K562 (cell line): ENCODE measurements around the gene GPNMB.
A peak's percentile ranks its signal among the peaks of the same experiment; 100 is the strongest.

Source experiments
- FOXM1 ChIP-seq, 2 experiments: fragments of 450-650 bp in 1 of 2; sonication (generic) in 1 of 2; formaldehyde crosslinking in 1 of 2; IDR thresholded peaks; 2 replicates each; pipeline versions ENCODE4 v1.6.1 to v1.9.0; 2017 to 2022; ENCODE audit warnings: low read depth in 2 of 2, mild to moderate bottlenecking in 2 of 2, missing genetic modification reagents in 1 of 2, moderate library complexity in 1 of 2
- GTF2B ChIP-seq: IDR thresholded peaks from 2 replicates; pipeline ENCODE4 v1.6.1; 2011; ENCODE audit not compliant: insufficient read length; ENCODE audit errors: extremely low read depth
- MYC ChIP-seq, 2 experiments: fragments of 250-450 bp in 1 of 2; sonication (Bioruptor Pico) in 1 of 2; IDR thresholded peaks; 2 replicates each; pipeline versions ENCODE4 v1.5.1 to v1.6.1; 2012 to 2021; ENCODE audit warnings: low read depth in 2 of 2, borderline replicate concordance in 1 of 2, improper control_type of control experiment in 1 of 2, low read length in 1 of 2, mild to moderate bottlenecking in 1 of 2, moderate library complexity in 1 of 2
- OTX1 ChIP-seq: fragments of 450-650 bp; formaldehyde crosslinking; IDR thresholded peaks from 2 replicates; pipeline ENCODE4 v1.4.0; 2022; ENCODE audit warnings: mild to moderate bottlenecking
- RAD21 ChIP-seq, 2 experiments: fragments of 250-450 bp in 1 of 2; fragments of 450-650 bp in 1 of 2; sonication (Bioruptor Pico) in 1 of 2; formaldehyde crosslinking in 1 of 2; IDR thresholded peaks in 1 of 2; conservative IDR thresholded peaks in 1 of 2; 2 replicates each; pipeline versions ENCODE4 v1.4.0 to v1.8.0; 2020 to 2022; ENCODE audit warnings: mild to moderate bottlenecking in 2 of 2, moderate library complexity in 1 of 2
- SIN3A ChIP-seq, 2 experiments: fragments of 150-350 bp in 1 of 2; IDR thresholded peaks; 2 replicates each; pipeline ENCODE4 v1.6.1; 2011 to 2016; ENCODE audit warnings: borderline replicate concordance in 2 of 2, low read depth in 2 of 2, low read length in 2 of 2, mild to moderate bottlenecking in 2 of 2, moderate library complexity in 2 of 2; ENCODE audit not compliant: control insufficient read depth in 1 of 2
- TAF1 ChIP-seq: IDR thresholded peaks from 2 replicates; pipeline ENCODE4 v1.6.1; 2011; ENCODE audit warnings: mild to moderate bottlenecking, low read length, moderate library complexity; ENCODE audit not compliant: insufficient read depth, control insufficient read depth, severe bottlenecking; ENCODE audit errors: extremely low read depth
- TAF15 ChIP-seq: fragments of 200-400 bp; formaldehyde crosslinking; IDR thresholded peaks from 2 replicates; pipeline ENCODE4 v1.6.1; 2017; ENCODE audit warnings: mild to moderate bottlenecking, low read depth, low read length, moderate library complexity
- ZBTB33 ChIP-seq: sonication (generic); formaldehyde crosslinking; IDR thresholded peaks from 2 replicates; pipeline ENCODE4 v1.8.1; 2023; ENCODE audit warnings: mild to moderate bottlenecking, missing genetic modification reagents
- ZNF133 ChIP-seq: fragments of 250-450 bp; sonication (Bioruptor Pico); IDR thresholded peaks from 2 replicates; pipeline ENCODE4 v1.4.0; 2020; ENCODE audit warnings: mild to moderate bottlenecking
- ZZZ3 ChIP-seq: fragments of 450-650 bp; IDR thresholded peaks from 2 replicates; pipeline ENCODE4 v1.6.1; 2016; ENCODE audit warnings: antibody characterized with exemption, mild to moderate bottlenecking, moderate library complexity
- TF ChIP-seq, protein P1 (sequence below), 3 experiments: IDR thresholded peaks in 2 of 3; conservative IDR thresholded peaks in 1 of 3; 2 replicates each; pipeline ENCODE4 v1.5.1; 2011 to 2012; ENCODE audit warnings: low read length in 3 of 3, mild to moderate bottlenecking in 3 of 3, control low read depth in 2 of 3, improper control_type of control experiment in 1 of 3, inconsistent platforms in 1 of 3, low read depth in 1 of 3, mixed read lengths in 1 of 3, moderate library complexity in 1 of 3; ENCODE audit not compliant: insufficient read depth in 2 of 3

- TF ChIP-seq TAF1, result no peak
- TF ChIP-seq OTX1 (CRISPR knock-in tag), result no peak
- no peak for TF ChIP-seq TAF15
- peak; percentile 79 to 89 for TF ChIP-seq RAD21 (CRISPR knock-in tag; conservative IDR thresholded peaks at IDR 0.05 in 1 of 2, IDR thresholded peaks at IDR 0.05 in 1 of 2)
- peak; percentile 72 for TF ChIP-seq ZBTB33 (CRISPR knock-in tag)
- TF ChIP-seq ZZZ3, result no peak
- TF ChIP-seq MYC (IDR thresholded peaks at IDR 0.05; ENCODE audit: low read depth, low read length), result peak; percentile 66
- no peak for TF ChIP-seq MYC (CRISPR knock-in tag; IDR thresholded peaks at IDR 0.05; ENCODE audit: borderline replicate concordance, low read depth)
- TF ChIP-seq SIN3A (IDR thresholded peaks at IDR 0.05; ENCODE audit: borderline replicate concordance in 2 of 2, control insufficient read depth in 1 of 2, low read depth in 2 of 2, low read length in 2 of 2), result no peak
- TF ChIP-seq FOXM1 (IDR thresholded peaks at IDR 0.05; ENCODE audit: low read depth), result no peak; the same call in 1 of the 2 replicates
- no peak for TF ChIP-seq FOXM1 (CRISPR knock-in tag; IDR thresholded peaks at IDR 0.05; ENCODE audit: low read depth)
- TF ChIP-seq, protein P1, sequence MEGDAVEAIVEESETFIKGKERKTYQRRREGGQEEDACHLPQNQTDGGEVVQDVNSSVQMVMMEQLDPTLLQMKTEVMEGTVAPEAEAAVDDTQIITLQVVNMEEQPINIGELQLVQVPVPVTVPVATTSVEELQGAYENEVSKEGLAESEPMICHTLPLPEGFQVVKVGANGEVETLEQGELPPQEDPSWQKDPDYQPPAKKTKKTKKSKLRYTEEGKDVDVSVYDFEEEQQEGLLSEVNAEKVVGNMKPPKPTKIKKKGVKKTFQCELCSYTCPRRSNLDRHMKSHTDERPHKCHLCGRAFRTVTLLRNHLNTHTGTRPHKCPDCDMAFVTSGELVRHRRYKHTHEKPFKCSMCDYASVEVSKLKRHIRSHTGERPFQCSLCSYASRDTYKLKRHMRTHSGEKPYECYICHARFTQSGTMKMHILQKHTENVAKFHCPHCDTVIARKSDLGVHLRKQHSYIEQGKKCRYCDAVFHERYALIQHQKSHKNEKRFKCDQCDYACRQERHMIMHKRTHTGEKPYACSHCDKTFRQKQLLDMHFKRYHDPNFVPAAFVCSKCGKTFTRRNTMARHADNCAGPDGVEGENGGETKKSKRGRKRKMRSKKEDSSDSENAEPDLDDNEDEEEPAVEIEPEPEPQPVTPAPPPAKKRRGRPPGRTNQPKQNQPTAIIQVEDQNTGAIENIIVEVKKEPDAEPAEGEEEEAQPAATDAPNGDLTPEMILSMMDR (IDR thresholded peaks at IDR 0.05 in 2 of 3, conservative IDR thresholded peaks at IDR 0.05 in 1 of 3; ENCODE audit: insufficient read depth in 2 of 3, low read depth in 1 of 3, low read length in 3 of 3), result peak; percentile 85 to 93 (median 93)
- TF ChIP-seq GTF2B, result no peak
- no peak for TF ChIP-seq ZNF133 (CRISPR knock-in tag)
These were observed 26.6 kb downstream of the GPNMB start for GRCh38 chr7:23273141-23273599.
